Panc1 (cell line): Measurements from ENCODE around the gene MAPT.

Experiments used
- CTCF ChIP-seq: fragments of 450-650 bp; IDR thresholded peaks from 2 replicates; pipeline ENCODE4 v1.5.1; 2017; ENCODE audit warnings: mild to moderate bottlenecking
- POLR2AphosphoS5 ChIP-seq: IDR thresholded peaks from 2 replicates; pipeline ENCODE4 v1.6.1; 2012; ENCODE audit warnings: mild to moderate bottlenecking, low read depth, low read length, moderate library complexity
- REST ChIP-seq, 2 experiments: IDR thresholded peaks; 2 replicates each; pipeline ENCODE4 v1.6.1; 2011 to 2012; ENCODE audit warnings: low read depth in 2 of 2, control low read depth in 1 of 2, low read length in 1 of 2, mild to moderate bottlenecking in 1 of 2, moderate library complexity in 1 of 2; ENCODE audit not compliant: insufficient read depth in 1 of 2
- TCF7L2 ChIP-seq: IDR thresholded peaks from 2 replicates; pipeline ENCODE4 v1.6.1; 2011; ENCODE audit warnings: mild to moderate bottlenecking, low read depth, low read length, inconsistent platforms

GRCh38 chr17:46031440-46031839 is 137.1 kb downstream of the MAPT start:
- TF ChIP-seq TCF7L2 (no peak), CTCF (no peak), POLR2AphosphoS5 (no peak), REST (IDR thresholded peaks at IDR 0.05; ENCODE audit: insufficient read depth in 1 of 2, low read depth in 2 of 2, low read length in 1 of 2) (no peak)
